Muscle of leg (tissue), 11 donors: ENCODE results near the gene PPP6R2. TPM values are rescaled to one million over a fixed set of nuclear protein-coding genes. Genes with fewer than 3 reads are reported as not detected.
"Not testable (repeated sequence)": the region's sequence is repeated elsewhere in the genome, so short reads cannot be mapped to it uniquely, and the experiment has no call there.

ENCODE experiments used
- DNase-seq: peaks from one replicate; pipeline ENCODE4 v3.0.0; 2013
- H3K27ac ChIP-seq: one replicate; pipeline ENCODE4 v1.5.1; 2013; ENCODE audit warnings: mild to moderate bottlenecking, low read length, control low read depth
- H3K27me3 ChIP-seq: one replicate; pipeline ENCODE4 v1.6.1; 2013; ENCODE audit warnings: low read length; ENCODE audit not compliant: control insufficient read depth, insufficient read depth
- H3K36me3 ChIP-seq: one replicate; pipeline ENCODE4 v1.6.1; 2013; ENCODE audit warnings: low read length; ENCODE audit not compliant: control insufficient read depth, insufficient read depth
- H3K4me1 ChIP-seq: one replicate; pipeline ENCODE4 v1.6.1; 2013; ENCODE audit warnings: low read length; ENCODE audit not compliant: control insufficient read depth, insufficient read depth
- H3K4me3 ChIP-seq: one replicate; pipeline ENCODE4 v1.5.1; 2013; ENCODE audit warnings: low read length, control low read depth
- H3K9me3 ChIP-seq: replicated peaks from 2 replicates; pipeline ENCODE4 v1.6.1; 2013; ENCODE audit warnings: low read depth, low read length; ENCODE audit not compliant: control insufficient read depth
- WGBS: methylation state at CpG from one replicate; pipeline ENCODE4 v1.1.5; 2013; ENCODE audit warnings: missing lambda C conversion rate; ENCODE audit not compliant: insufficient coverage; 5-methylcytosine and 5-hydroxymethylcytosine counted together
- polyA plus RNA-seq, 8 donors: library from polyadenylated mRNA; unstranded; fragments of 120-200 nt; gene quantifications; one replicate each; pipeline versions ENCODE4 v1.2.1 to v1.2.3, GENCODE V29; 2013; ENCODE audit warnings: inconsistent platforms in 1 of 8, low replicate concordance in 1 of 8; ENCODE audit not compliant: insufficient read length in 8 of 8, insufficient read depth in 1 of 8
- total RNA-seq: library from RNA; stranded (reverse); fragments of 120-200 nt; gene quantifications from one replicate; pipeline ENCODE4 v1.2.4, GENCODE V29; 2013

Gene PPP6R2
- total and polyA plus RNA-seq, 9 donors = 29.8 to 41.5 (median 36.4) TPM

DNA sequence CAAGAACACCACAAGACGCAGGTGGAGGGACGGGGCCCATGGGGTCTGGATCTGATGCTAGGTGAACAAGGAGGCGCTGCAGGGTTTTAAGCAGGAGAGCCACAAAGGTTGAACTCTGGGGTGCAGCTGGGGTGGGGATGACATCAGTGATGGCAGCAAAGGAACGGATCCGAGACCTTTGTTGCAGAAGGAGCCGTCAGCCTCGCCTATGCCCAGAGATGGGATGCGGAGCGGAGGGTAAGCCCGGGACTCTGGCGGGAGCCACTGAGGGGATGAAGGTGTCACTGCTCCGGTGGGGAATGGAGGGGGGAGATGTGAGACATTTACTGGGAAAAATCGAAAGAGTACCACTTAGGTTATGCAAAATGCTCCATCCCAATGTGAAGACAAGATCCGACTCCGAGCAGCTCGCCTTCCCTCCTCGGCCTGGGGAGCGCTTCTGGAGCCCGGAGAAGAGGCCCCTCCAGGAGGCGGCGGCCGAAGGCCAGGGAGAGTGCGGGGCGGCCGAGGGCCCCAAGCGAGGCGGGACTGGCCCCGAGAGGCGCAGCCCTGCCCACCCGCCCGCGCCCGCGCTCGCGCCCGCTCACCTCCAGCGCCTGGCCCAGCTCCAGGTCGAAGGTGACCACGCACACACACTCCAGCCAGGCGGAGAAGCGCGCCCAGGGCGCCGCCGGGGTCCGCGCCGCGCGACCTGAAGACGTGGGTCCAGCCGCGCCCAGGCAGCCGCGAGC lies 16.7 kb upstream of the PPP6R2 start:
- no peaks in the 10 kb centered on the region for H3K27me3 ChIP-seq

DNA sequence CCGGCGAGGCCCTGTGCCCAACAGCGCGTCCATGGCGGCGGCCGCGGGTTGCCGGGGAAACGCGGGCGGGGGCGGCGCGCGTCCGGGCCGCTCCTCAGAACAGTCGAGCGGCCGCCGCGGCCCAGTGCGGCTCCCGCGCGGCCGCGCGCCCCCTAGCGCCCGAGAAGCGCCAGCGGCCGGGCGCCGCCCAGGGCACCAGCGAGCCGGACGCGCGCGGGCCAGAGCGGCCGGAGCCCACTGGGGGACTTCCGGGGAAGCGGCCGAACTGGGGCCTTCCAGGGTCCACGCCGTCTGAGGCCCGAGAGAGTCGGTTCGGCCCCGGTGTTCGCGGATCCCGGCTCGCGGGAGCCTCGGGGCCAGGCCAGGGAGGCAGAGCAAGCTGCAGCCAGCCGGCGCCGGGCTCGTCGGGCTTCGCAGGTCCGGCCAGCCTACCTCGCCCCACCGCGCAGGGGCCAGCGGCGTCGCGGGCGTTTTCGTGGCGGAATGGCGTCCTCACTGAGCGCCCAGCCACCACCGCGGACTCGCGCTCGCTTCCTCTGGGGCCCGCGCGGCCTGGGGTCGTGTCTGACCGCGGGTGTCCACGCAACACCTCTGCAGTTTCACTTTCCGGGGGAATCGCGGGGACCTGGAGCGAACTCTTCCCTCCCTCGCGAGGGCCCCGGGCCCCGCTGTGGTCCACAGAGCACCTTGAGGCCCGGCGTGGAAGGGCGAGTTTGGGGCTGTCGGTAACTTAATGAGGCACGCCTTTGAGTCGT lies 16.0 kb upstream of the PPP6R2 start, which contains the start of gene DENND6B:
TSS of gene DENND6B (minus strand) at position 57 of the 755 bp plus-strand sequence. CDS start at position 33, 24 bp downstream.
- under 1% methylated on average over 91 of the region's 105 CpGs for WGBS
- DNase-seq = peak; percentile 94

More for the DNA sequence above, 16.7 kb upstream of the PPP6R2 start:
- peak overlapping the region; percentile 43 for H3K4me3 ChIP-seq
- H3K36me3 ChIP-seq = no peaks in the 10 kb centered on the region
- peaks cover 15% of the 10 kb centered on the region for H3K4me1 ChIP-seq
- H3K27ac ChIP-seq = no peak overlapping the region
- H3K9me3 ChIP-seq = no peaks in the 10 kb centered on the region
- DNase-seq = no peak
- 9% methylated on average over 50 of the region's 56 CpGs for WGBS

DNA sequence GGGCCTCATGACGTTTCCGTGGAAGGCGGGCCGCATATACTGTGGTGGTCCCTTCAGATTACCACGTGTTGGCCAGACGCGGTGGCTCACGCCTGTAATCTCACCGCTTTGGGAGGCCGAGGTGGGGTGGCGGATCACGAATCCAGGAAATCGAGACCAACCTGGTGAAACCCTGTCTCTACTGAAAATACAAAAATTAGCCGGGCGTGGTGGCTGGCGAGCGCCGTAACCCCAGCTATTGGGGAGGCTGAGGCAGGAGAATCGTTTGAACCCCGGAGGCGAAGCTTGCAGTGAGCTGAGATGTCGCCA lies 15.5 kb upstream of the PPP6R2 start:
- H3K4me3 ChIP-seq = peak overlapping the region; percentile 61
- H3K27me3 ChIP-seq = no peaks in the 10 kb centered on the region
- WGBS = 55% methylated on average over 10 of the region's 22 CpGs
- H3K4me1 ChIP-seq = peaks cover 15% of the 10 kb centered on the region
- DNase-seq = no peak
- H3K9me3 ChIP-seq = no peaks in the 10 kb centered on the region
- peak overlapping the region; percentile 74 for H3K27ac ChIP-seq
- H3K36me3 ChIP-seq = no peaks in the 10 kb centered on the region

More for the DNA sequence above, 16.0 kb upstream of the PPP6R2 start, which contains the start of gene DENND6B:
- no peaks in the 10 kb centered on the region for H3K27me3 ChIP-seq
- H3K9me3 ChIP-seq = no peaks in the 10 kb centered on the region
- peak within 1 kb of the TSS; percentile 61 for H3K4me3 ChIP-seq
- H3K36me3 ChIP-seq = no peaks in the 10 kb centered on the region
- H3K4me1 ChIP-seq = peaks cover 15% of the 10 kb centered on the region
- H3K27ac ChIP-seq = peak within 1 kb of the TSS; percentile 74

DNA sequence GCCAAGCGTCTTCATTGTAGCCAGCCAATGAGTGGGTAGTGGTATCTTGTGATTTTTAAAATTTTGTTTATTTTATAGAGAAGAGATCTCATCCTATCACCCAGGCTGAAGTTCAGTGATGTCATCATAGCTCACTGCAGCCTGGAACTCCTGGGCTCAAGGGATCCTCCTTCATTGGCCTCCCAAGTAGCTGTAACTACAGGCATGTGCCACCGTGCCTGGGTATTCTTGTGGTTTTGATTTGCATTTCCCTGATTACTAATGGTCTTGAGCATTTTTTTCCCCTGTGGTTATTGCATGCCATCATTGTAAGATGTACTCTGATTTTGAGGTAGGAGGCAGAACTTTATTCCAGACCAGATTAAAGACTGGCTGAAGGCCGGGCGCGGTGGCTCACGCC lies 13.9 kb upstream of the PPP6R2 start:
- DNase-seq = no peak
- Histone ChIP-seq H3K27me3 (no peaks in the 10 kb centered on the region), H3K9me3 (no peaks in the 10 kb centered on the region), H3K27ac (no peak overlapping the region), H3K4me3 (no peak overlapping the region), H3K36me3 (no peaks in the 10 kb centered on the region), H3K4me1 (peaks cover 15% of the 10 kb centered on the region)
- WGBS = 100% methylated on average over 4 of the region's 6 CpGs

DNA sequence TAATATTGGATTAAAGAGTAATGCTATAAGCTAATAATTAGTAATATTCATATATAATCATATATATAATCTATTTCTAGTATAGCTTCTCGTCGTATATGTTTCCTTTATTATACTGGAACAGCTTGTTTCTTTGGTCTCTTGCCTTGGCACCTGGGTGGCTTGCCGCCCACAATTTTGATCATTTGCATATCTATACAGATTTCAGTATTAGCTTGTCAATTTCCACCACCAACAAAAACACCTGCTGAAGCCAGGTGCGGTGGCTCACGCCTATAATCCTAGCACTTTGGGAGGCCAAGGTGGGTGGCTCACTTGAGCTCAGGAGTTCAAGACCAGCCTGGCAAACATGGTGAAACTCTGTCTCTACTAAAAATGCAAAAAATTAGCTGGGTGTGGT lies 8.7 kb upstream of the PPP6R2 start:
- not testable (repeated sequence) for H3K27ac ChIP-seq, H3K4me3 ChIP-seq, H3K4me1 ChIP-seq, H3K27me3 ChIP-seq, H3K36me3 ChIP-seq, DNase-seq, H3K9me3 ChIP-seq
- WGBS = 82% methylated on average over 2 of the region's 5 CpGs

DNA sequence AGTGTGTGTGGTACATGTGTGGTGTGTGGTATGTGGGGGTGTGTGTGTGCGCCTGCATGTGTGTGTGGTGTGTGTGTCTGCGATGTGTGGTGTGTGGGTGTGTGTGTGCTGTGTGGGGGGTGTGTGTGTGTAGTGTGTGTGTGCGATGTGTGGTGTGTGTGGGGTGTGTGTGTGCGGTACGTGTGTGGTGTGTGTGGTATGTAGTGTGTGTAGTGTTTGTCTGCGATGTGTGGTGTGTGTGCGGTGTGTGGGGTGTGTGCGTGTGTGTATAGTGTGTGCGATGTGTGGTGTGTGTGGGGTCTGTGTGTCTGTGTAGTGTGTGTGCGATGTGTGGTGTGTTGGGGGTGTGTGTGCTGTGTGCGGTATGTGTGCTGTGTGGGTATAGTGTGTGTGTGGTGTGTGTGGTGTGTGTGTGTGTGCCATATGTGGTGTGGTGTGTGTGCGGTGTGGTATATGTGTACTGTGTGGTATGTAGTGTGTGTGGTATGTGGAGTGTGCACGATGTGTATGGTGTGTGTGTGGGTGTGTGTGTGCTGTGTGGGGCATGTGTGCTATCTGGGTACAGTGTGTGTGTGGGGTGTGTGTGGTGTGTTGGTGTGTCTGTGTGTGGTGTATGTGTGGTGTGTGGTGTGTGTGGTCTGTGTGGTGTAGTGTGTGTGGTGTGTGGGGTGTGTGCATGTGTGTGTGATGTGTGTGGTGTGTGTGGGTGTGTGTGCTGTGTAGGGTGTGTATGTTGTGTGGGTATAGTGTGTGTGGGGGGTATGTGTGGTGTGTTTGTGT lies 5.7 kb upstream of the PPP6R2 start:
- Histone ChIP-seq H3K4me3 (no peak overlapping the region), H3K36me3 (no peaks in the 10 kb centered on the region), H3K4me1 (peaks cover 5% of the 10 kb centered on the region), H3K9me3 (no peaks in the 10 kb centered on the region), H3K27me3 (no peaks in the 10 kb centered on the region), H3K27ac (no peak overlapping the region)
- no peak for DNase-seq
- WGBS = over 99% methylated on average over 12 of the region's 13 CpGs

DNA sequence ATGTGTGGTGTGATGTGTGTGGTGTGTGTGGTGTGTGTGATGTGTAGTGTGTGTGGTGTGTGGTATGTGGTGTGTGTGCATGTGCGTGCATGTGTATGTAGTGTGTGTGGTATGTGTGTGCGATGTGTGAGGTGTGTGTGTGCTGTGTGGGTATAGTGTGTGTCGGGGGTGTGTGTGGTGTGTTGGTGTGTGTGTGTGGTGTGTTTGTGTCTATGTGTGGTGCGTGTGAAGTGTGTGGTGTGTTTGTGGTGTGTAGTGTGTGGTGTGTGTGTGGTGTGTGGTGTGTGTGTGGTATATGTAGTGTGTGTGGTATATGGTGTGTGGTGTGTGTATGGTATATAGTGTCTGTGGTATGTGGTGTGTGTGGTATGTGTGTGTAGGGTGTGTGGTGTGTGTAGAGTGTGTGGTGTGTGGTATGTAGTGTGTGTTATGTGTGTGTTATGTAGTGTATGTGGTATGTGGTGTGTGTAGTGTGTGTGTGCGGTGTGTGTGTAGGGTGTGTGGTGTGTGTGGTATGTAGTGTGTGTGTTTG lies 5.0 kb upstream of the PPP6R2 start:
- Histone ChIP-seq H3K4me3 (no peak overlapping the region), H3K36me3 (no peaks in the 10 kb centered on the region), H3K9me3 (no peaks in the 10 kb centered on the region), H3K27me3 (no peaks in the 10 kb centered on the region), H3K27ac (no peak overlapping the region), H3K4me1 (peaks cover 7% of the 10 kb centered on the region)
- no peak for DNase-seq
- WGBS = 100% methylated on average over 5 of the region's 5 CpGs

DNA sequence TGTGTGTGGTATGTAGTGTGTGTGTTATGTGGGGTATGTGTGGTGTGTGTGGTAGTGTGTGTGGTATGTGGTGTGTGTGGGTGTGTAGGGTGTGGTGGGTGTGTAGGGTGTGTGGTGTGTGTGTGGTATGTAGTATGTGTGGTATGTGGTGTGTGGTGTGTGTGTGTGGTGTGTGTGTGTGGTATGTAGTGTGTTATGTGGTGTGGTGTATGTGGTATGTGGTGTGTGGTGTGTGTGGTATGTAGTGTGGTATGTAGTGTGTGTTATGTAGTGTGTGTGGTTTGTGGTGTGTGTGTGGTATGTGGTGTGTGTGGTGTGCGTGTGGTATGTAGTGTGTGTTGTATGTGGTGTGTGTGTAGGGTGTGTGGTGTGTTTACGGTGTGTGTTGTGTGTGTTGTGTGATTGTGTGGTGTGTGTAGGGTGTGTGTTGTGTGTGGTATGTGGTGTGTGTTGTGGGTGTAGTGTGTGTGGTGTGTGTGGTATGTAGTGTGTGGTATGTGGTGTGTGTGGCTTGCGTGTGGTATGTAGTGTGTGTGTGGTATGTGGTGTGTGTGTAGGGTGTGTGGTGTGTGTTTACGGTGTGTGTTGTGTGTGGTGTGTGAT lies 4.2 kb upstream of the PPP6R2 start:
- Histone ChIP-seq H3K27ac (no peak overlapping the region), H3K4me1 (peaks cover 7% of the 10 kb centered on the region), H3K4me3 (no peak overlapping the region), H3K9me3 (no peaks in the 10 kb centered on the region), H3K36me3 (no peaks in the 10 kb centered on the region), H3K27me3 (no peaks in the 10 kb centered on the region)
- DNase-seq = no peak
- 94% methylated on average over 4 of the region's 4 CpGs for WGBS

DNA sequence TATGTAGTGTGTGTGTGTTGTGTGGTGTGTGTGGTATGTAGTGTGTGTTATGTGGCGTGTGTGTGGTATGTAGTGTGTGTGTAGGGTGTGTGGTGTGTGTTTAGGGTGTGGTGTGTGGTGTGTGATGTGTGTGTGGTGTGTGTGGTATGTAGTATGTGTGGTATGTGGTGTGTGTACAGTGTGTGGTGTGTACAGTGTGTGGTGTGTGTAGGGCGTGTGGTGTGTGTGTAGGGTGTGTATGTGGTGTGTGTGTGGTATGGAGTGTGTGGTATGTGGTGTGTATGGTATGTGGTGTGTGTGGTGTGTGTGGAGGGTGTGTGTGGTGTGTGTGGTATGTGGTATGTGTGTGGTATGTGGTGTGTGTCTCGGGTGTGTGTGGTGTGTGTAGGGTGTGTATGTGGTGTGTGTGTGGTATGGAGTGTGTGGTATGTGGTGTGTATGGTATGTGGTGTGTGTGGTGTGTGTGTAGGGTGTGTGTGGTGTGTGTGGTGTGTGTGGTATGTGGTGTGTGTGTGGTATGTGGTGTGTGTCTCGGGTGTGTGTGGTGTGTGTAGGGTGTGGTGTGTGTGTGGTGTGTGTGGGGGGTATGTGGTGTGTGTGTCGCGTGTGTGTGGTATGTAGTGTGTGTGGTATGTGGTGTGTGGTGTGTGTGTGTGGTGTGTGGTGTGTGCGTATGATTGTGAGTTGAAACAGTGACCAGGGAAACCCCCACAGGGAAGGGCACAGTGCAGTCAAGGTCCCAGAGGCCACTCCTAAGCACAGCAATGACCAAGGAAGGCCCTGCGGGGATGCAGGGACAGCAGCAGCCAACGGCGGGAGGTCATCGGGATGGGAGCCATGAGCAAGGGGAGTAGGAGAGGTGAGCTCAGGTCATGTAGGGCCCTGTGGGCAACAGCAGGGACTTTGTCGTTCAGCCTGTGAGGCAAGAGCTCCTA lies 2.9 kb upstream of the PPP6R2 start:
- Histone ChIP-seq H3K9me3 (no peaks in the 10 kb centered on the region), H3K27me3 (no peaks in the 10 kb centered on the region), H3K4me1 (peaks cover 7% of the 10 kb centered on the region), H3K36me3 (no peaks in the 10 kb centered on the region), H3K4me3 (no peak overlapping the region), H3K27ac (no peak overlapping the region)
- WGBS = 59% methylated on average over 7 of the region's 12 CpGs
- DNase-seq = no peak
